ENCODE data around the gene ZDHHC14.

Gene ZDHHC14

GRCh38 chr6:157494132-157494710, 113.2 kb downstream of the ZDHHC14 start:
- H3K79me2 ChIP-seq (ENCODE audit: insufficient read depth, low read depth): no peaks in the 10 kb centered on the region
- no peaks in the 10 kb centered on the region for H4K20me1 ChIP-seq (ENCODE audit: insufficient read depth)
- no peak overlapping the region for H3K27ac ChIP-seq
- H3K36me3 ChIP-seq (ENCODE audit: insufficient read depth): no peaks in the 10 kb centered on the region
- H2AFZ ChIP-seq (ENCODE audit: low read depth): no peak overlapping the region
- no peak overlapping the region for H3K9ac ChIP-seq
- no peaks in the 10 kb centered on the region for H3K27me3 ChIP-seq (ENCODE audit: insufficient read depth, low read depth)
- TF ChIP-seq CTCF (conservative IDR thresholded peaks at IDR 0.05; ENCODE audit: low read depth, low read length): no peak
- peaks cover 11% of the 10 kb centered on the region for H3K4me1 ChIP-seq (ENCODE audit: low read depth, poor library complexity, severe bottlenecking)
- no peak overlapping the region for H3K4me3 ChIP-seq (IDR thresholded peaks at IDR 0.05; ENCODE audit: insufficient read depth, low read depth, low read length)
- no peak overlapping the region for H3K4me2 ChIP-seq

GRCh38 chr6:157496534-157497095, 115.6 kb downstream of the ZDHHC14 start:
- Histone ChIP-seq H3K4me2 (no peak overlapping the region), H3K27ac (no peak overlapping the region), H3K4me3 (IDR thresholded peaks at IDR 0.05; ENCODE audit: insufficient read depth, low read depth, low read length) (no peak overlapping the region), H3K36me3 (ENCODE audit: insufficient read depth) (no peaks in the 10 kb centered on the region), H3K79me2 (ENCODE audit: insufficient read depth, low read depth) (no peaks in the 10 kb centered on the region), H3K9ac (no peak overlapping the region), H3K27me3 (ENCODE audit: insufficient read depth, low read depth) (no peaks in the 10 kb centered on the region), H3K4me1 (ENCODE audit: low read depth, poor library complexity, severe bottlenecking) (peaks cover 11% of the 10 kb centered on the region), H2AFZ (ENCODE audit: low read depth) (no peak overlapping the region), H4K20me1 (ENCODE audit: insufficient read depth) (no peaks in the 10 kb centered on the region)
- TF ChIP-seq CTCF (conservative IDR thresholded peaks at IDR 0.05; ENCODE audit: low read depth, low read length): no peak

- H3K4me2 ChIP-seq: no peak overlapping the region
- TF ChIP-seq CTCF (conservative IDR thresholded peaks at IDR 0.05; ENCODE audit: low read depth, low read length): no peak
- H3K4me1 ChIP-seq (ENCODE audit: low read depth, poor library complexity, severe bottlenecking): peaks cover 11% of the 10 kb centered on the region
- no peak overlapping the region for H3K27ac ChIP-seq
- no peak overlapping the region for H3K9ac ChIP-seq
- H3K27me3 ChIP-seq (ENCODE audit: insufficient read depth, low read depth): no peaks in the 10 kb centered on the region
- H3K36me3 ChIP-seq (ENCODE audit: insufficient read depth): no peaks in the 10 kb centered on the region
- H3K79me2 ChIP-seq (ENCODE audit: insufficient read depth, low read depth): no peaks in the 10 kb centered on the region
- no peak overlapping the region for H3K4me3 ChIP-seq (IDR thresholded peaks at IDR 0.05; ENCODE audit: insufficient read depth, low read depth, low read length)
- H4K20me1 ChIP-seq (ENCODE audit: insufficient read depth): no peaks in the 10 kb centered on the region
- H2AFZ ChIP-seq (ENCODE audit: low read depth): no peak overlapping the region
Observed at GRCh38 chr6:157497579-157497978, 116.6 kb downstream of the ZDHHC14 start.

- H3K36me3 ChIP-seq (ENCODE audit: insufficient read depth): no peaks in the 10 kb centered on the region
- H3K4me2 ChIP-seq: no peak overlapping the region
- no peak overlapping the region for H3K4me3 ChIP-seq (IDR thresholded peaks at IDR 0.05; ENCODE audit: insufficient read depth, low read depth, low read length)
- no peaks in the 10 kb centered on the region for H3K27me3 ChIP-seq (ENCODE audit: insufficient read depth, low read depth)
- H3K4me1 ChIP-seq (ENCODE audit: low read depth, poor library complexity, severe bottlenecking): peaks cover 11% of the 10 kb centered on the region
- TF ChIP-seq CTCF (conservative IDR thresholded peaks at IDR 0.05; ENCODE audit: low read depth, low read length): no peak
- no peak overlapping the region for H3K27ac ChIP-seq
- H3K79me2 ChIP-seq (ENCODE audit: insufficient read depth, low read depth): no peaks in the 10 kb centered on the region
- no peaks in the 10 kb centered on the region for H4K20me1 ChIP-seq (ENCODE audit: insufficient read depth)
- no peak overlapping the region for H2AFZ ChIP-seq (ENCODE audit: low read depth)
- no peak overlapping the region for H3K9ac ChIP-seq
Observed at GRCh38 chr6:157498817-157499216, 117.8 kb downstream of the ZDHHC14 start.
